Measurements from ENCODE around the gene HJV.

HJV gene

GRCh38 chr1:145992958-145993617, 28.4 kb downstream of the HJV start:
- DNase-seq (ENCODE audit: low spot score): no peak

GRCh38 chr1:145992502-145992936, 29.0 kb downstream of the HJV start:
- no peak for DNase-seq (ENCODE audit: low spot score)

- no peak for DNase-seq (ENCODE audit: low spot score)
Measured at GRCh38 chr1:145991735-145992412, 29.7 kb downstream of the HJV start.

- DNase-seq (ENCODE audit: low spot score): no peak
Measured at GRCh38 chr1:145990249-145990855, 31.2 kb downstream of the HJV start.

- no peak for DNase-seq (ENCODE audit: low spot score)
Measured at GRCh38 chr1:145988773-145989172, 32.8 kb downstream of the HJV start.

GRCh38 chr1:145987926-145988325, 33.6 kb downstream of the HJV start:
- DNase-seq (ENCODE audit: low spot score): no peak

GRCh38 chr1:145986551-145986950, 35.0 kb downstream of the HJV start:
- no peak for DNase-seq (ENCODE audit: low spot score)

- peak; percentile 64 for DNase-seq (ENCODE audit: low spot score)
Measured at GRCh38 chr1:145985502-145986439, 35.8 kb downstream of the HJV start.

GRCh38 chr1:145985129-145985501, 36.4 kb downstream of the HJV start:
- DNase-seq (ENCODE audit: low spot score): no peak

- no peak for DNase-seq (ENCODE audit: low spot score)
Measured at GRCh38 chr1:145983960-145984830, 37.3 kb downstream of the HJV start.

GRCh38 chr1:145983206-145983675, 38.3 kb downstream of the HJV start:
- no peak for DNase-seq (ENCODE audit: low spot score)

- no peak for DNase-seq (ENCODE audit: low spot score)
Measured at GRCh38 chr1:145982010-145982723, 39.4 kb downstream of the HJV start.

GRCh38 chr1:145980457-145980994, 41.0 kb downstream of the HJV start:
- no peak for DNase-seq (ENCODE audit: low spot score)

GRCh38 chr1:145979746-145980456, 41.6 kb downstream of the HJV start:
- DNase-seq (ENCODE audit: low spot score): no peak

- DNase-seq (ENCODE audit: low spot score): peak; percentile 97
Measured at GRCh38 chr1:145978854-145979745, 42.4 kb downstream of the HJV start.

- no peak for DNase-seq (ENCODE audit: low spot score)
Measured at GRCh38 chr1:145978471-145978853, 43.1 kb downstream of the HJV start.

- peak; percentile 80 for DNase-seq (ENCODE audit: low spot score)
Measured at GRCh38 chr1:145977486-145978470, 43.8 kb downstream of the HJV start.
